Stomach (tissue), 9 donors: Measurements from ENCODE around the gene MFF. TPM values are rescaled to one million over a fixed set of nuclear protein-coding genes. Genes with fewer than 3 reads are reported as not detected.

ENCODE experiments used
- DNase-seq, 2 donors: peaks; one replicate each; pipeline versions ENCODE4 v3.0.0 to v3.0.0-alpha.2; 2013 to 2019
- H3K27ac ChIP-seq, 5 donors: fragments of 200-600 bp in 4 of 5; sonication (generic) in 4 of 5; one replicate each; pipeline ENCODE4 v1.5.1; 2013 to 2019; ENCODE audit warnings: mild to moderate bottlenecking in 1 of 5, moderate library complexity in 1 of 5
- H3K27me3 ChIP-seq, 3 donors: fragments of 200-600 bp; sonication (generic); one replicate each; pipeline ENCODE4 v1.5.1; 2017 to 2019; ENCODE audit warnings: mixed run types in 1 of 3
- H3K36me3 ChIP-seq, 4 donors: fragments of 200-600 bp; sonication (generic); 1 replicate in 3 of 4; 2 replicates in 1 of 4; pipeline ENCODE4 v1.5.1; 2016 to 2019
- H3K4me1 ChIP-seq, 4 donors: fragments of 200-600 bp; sonication (generic); one replicate each; pipeline ENCODE4 v1.5.1; 2016 to 2019
- H3K4me3 ChIP-seq, 4 donors: fragments of 200-600 bp; sonication (generic) in 3 of 4; one replicate each; pipeline ENCODE4 v1.5.1; 2016 to 2019; ENCODE audit warnings: mild to moderate bottlenecking in 1 of 4
- H3K9me3 ChIP-seq, 4 donors: fragments of 200-600 bp; sonication (generic); one replicate each; pipeline ENCODE4 v1.5.1; 2016 to 2019
- EP300 ChIP-seq: sonication (generic); formaldehyde crosslinking; IDR thresholded peaks from one replicate; pipeline ENCODE4 v1.6.1; 2017; ENCODE audit warnings: antibody characterized with exemption
- POLR2A ChIP-seq, 4 donors: fragments of 450-650 bp; IDR thresholded peaks; one replicate each; pipeline ENCODE4 v1.6.1; 2016; ENCODE audit warnings: antibody characterized with exemption in 4 of 4, control low read depth in 2 of 4, mild to moderate bottlenecking in 1 of 4, moderate library complexity in 1 of 4
- POLR2AphosphoS5 ChIP-seq, 3 donors: sonication (generic); formaldehyde crosslinking; IDR thresholded peaks; one replicate each; pipeline ENCODE4 v1.6.1; 2016; ENCODE audit warnings: antibody characterized with exemption in 3 of 3
- WGBS, 5 donors: extraction: QIAGEN DNeasy Blood & Tissue Kit in 3 of 5; methylation state at CpG; one replicate each; pipeline versions ENCODE4 v1.1.5 to v1.1.7; 2013 to 2018; 5-methylcytosine and 5-hydroxymethylcytosine counted together
- intact Hi-C: fragments of 100-400 bp; cut with DNase I; formaldehyde crosslinking; loops from one replicate; pipeline ENCODE4 v1.15.1; 2023; ENCODE audit warnings: low total_unique reads
- polyA plus RNA-seq, 3 donors: library from polyadenylated mRNA; stranded (reverse); fragments of 200-250 nt; gene quantifications; one replicate each; pipeline ENCODE4 v1.2.3, GENCODE V29; 2013
- total RNA-seq, 5 donors: library from RNA; depleted of rRNA; stranded (reverse); fragments of >200 nt; gene quantifications; one replicate each; pipeline versions ENCODE4 v1.1.0 to v1.2.3, GENCODE V29; 2014 to 2016
- TF ChIP-seq, protein P1 (sequence below), 7 experiments: fragments of 450-650 bp in 4 of 7; fragments of 200-600 bp in 3 of 7; sonication (generic) in 3 of 7; IDR thresholded peaks; one replicate each; pipeline ENCODE4 v1.5.1; 2016 to 2019; ENCODE audit warnings: antibody characterized with exemption in 7 of 7, control low read depth in 2 of 7, mild to moderate bottlenecking in 1 of 7
- donor health status: healthy with polysubstance abuse.
- donor health status: Bipolar disorder and iron deficiency.
- donor health status: healthy.

The MFF gene
- total and polyA plus RNA-seq, 8 donors, result 16.8 to 322 (median 89.0) TPM

DNA sequence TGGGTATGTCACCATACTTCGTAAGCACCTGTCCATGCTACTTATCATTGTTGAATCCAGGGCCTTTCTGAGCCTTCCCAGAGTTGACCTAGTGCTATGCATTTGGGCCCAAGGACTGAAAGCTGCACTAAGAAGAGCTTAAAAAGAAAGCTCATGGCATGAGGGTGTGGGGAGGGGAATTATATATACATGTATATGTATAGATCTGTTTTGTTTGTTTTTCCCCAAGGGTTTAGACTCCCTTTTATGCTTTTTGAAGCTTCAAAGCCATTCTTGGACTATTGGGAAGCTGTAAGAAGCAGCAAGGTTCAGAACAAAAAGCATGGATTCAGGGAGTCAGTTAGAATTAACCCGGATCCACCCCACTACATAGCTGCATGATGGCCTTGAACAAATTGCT lies 23.3 kb downstream of the MFF start:
- intact Hi-C loops, result no loop called here
- TF ChIP-seq, protein P1, sequence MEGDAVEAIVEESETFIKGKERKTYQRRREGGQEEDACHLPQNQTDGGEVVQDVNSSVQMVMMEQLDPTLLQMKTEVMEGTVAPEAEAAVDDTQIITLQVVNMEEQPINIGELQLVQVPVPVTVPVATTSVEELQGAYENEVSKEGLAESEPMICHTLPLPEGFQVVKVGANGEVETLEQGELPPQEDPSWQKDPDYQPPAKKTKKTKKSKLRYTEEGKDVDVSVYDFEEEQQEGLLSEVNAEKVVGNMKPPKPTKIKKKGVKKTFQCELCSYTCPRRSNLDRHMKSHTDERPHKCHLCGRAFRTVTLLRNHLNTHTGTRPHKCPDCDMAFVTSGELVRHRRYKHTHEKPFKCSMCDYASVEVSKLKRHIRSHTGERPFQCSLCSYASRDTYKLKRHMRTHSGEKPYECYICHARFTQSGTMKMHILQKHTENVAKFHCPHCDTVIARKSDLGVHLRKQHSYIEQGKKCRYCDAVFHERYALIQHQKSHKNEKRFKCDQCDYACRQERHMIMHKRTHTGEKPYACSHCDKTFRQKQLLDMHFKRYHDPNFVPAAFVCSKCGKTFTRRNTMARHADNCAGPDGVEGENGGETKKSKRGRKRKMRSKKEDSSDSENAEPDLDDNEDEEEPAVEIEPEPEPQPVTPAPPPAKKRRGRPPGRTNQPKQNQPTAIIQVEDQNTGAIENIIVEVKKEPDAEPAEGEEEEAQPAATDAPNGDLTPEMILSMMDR (IDR thresholded peaks at IDR 0.05), result no peak
- TF ChIP-seq EP300, result no peak
- TF ChIP-seq POLR2A (IDR thresholded peaks at IDR 0.05), result no peak
- no peak for TF ChIP-seq POLR2AphosphoS5 (IDR thresholded peaks at IDR 0.05)
- H3K27ac ChIP-seq, result no peak overlapping the region
- DNase-seq, result no peak
- no peaks in the 10 kb centered on the region for H3K27me3 ChIP-seq
- no peaks in the 10 kb centered on the region for H3K9me3 ChIP-seq
- H3K4me3 ChIP-seq, result no peak overlapping the region
- H3K36me3 ChIP-seq, result peaks cover 0 to 63% (median 59%) of the 10 kb centered on the region in 4 donors
- H3K4me1 ChIP-seq, result no peaks in the 10 kb centered on the region
- 64 to 100% (median 98%) methylated on average over 2 of the region's 2 CpGs for WGBS, 5 donors

DNA sequence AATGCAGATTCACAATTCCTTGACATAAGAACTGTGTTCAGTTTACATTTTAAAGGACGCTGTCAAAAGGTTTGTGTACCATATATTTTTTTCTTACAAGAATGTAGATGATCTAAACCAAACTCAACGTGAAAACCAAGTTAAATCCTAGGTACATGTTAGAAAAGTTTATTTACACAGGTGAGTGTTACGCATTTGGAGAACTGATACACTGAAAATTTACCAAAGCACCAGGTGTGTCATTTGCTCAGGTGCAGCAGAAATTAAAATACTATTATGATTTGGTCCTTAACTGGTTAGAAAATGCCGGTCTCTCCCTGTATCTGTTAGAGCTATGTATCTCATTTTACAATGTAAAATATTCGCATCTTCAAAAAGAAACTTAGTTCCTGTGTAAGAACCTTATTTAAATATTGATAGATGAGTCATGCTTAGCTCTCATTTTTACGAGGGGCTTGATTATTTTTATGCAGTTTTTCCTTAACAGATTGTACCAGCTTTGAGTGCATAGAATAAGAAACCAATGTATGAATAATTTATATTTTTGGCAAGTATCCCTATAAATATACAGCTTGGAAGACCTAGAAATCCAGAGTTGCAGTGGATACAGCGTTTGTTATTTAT lies 25.1 kb downstream of the MFF start:
- intact Hi-C loops, result no loop called here
- H3K9me3 ChIP-seq, result no peaks in the 10 kb centered on the region
- H3K27ac ChIP-seq, result no peak overlapping the region
- DNase-seq, result no peak
- no peaks in the 10 kb centered on the region for H3K4me1 ChIP-seq
- no peak for TF ChIP-seq POLR2AphosphoS5 (IDR thresholded peaks at IDR 0.05)
- no peak for TF ChIP-seq EP300
- no peak for TF ChIP-seq POLR2A (IDR thresholded peaks at IDR 0.05)
- TF ChIP-seq, protein P1 (IDR thresholded peaks at IDR 0.05), result no peak
- peaks cover 0 to 58% (median 50%) of the 10 kb centered on the region in 4 donors for H3K36me3 ChIP-seq
- H3K27me3 ChIP-seq, result no peaks in the 10 kb centered on the region
- no peak overlapping the region for H3K4me3 ChIP-seq
- 69 to 83% (median 81%) methylated on average over 7 of the region's 7 CpGs for WGBS, 5 donors

GRCh38 chr2:227351639-227352038 lies 26.6 kb downstream of the MFF start:
- no peaks in the 10 kb centered on the region for H3K4me1 ChIP-seq
- H3K27ac ChIP-seq, result no peak overlapping the region
- H3K36me3 ChIP-seq, result peaks cover 9 to 65% (median 61%) of the 10 kb centered on the region in 4 donors
- no peak for TF ChIP-seq POLR2AphosphoS5 (IDR thresholded peaks at IDR 0.05)
- TF ChIP-seq EP300, result no peak
- TF ChIP-seq, protein P1 (IDR thresholded peaks at IDR 0.05), result no peak
- TF ChIP-seq POLR2A (IDR thresholded peaks at IDR 0.05), result no peak
- no peaks in the 10 kb centered on the region for H3K9me3 ChIP-seq
- DNase-seq, result no peak
- H3K4me3 ChIP-seq, result no peak overlapping the region
- WGBS, 5 donors, result 50 to 78% (median 63%) methylated on average over 4 of the region's 4 CpGs
- intact Hi-C loops, result no loop called here
- H3K27me3 ChIP-seq, result no peaks in the 10 kb centered on the region

DNA sequence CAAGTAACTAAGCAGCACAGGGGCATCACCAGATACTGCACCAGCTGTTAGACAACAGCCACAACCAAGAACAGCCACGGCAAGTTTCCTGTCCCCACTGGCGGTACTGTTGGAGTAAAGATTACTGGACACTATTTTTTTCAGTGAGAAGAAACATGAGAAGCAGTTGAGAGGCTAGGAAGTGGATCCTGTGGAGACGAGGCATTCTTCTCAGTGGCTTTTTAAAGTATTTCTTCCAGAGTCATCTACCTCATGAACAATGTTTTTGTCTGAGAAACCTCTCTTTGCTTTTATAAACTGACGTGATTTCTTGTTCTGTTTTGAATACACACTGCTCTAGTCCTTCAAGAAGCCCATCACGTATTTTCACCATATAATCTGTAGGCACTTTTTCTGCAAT lies 35.3 kb downstream of the MFF start:
- no peaks in the 10 kb centered on the region for H3K4me1 ChIP-seq
- intact Hi-C loops, result no loop called here
- no peak for DNase-seq
- H3K36me3 ChIP-seq, result peaks cover 22 to 63% (median 60%) of the 10 kb centered on the region in 4 donors
- no peak for TF ChIP-seq POLR2AphosphoS5 (IDR thresholded peaks at IDR 0.05)
- TF ChIP-seq, protein P1 (IDR thresholded peaks at IDR 0.05), result no peak
- TF ChIP-seq POLR2A (IDR thresholded peaks at IDR 0.05), result no peak
- no peak for TF ChIP-seq EP300
- no peak overlapping the region for H3K27ac ChIP-seq
- no peaks in the 10 kb centered on the region for H3K27me3 ChIP-seq
- no peak overlapping the region for H3K4me3 ChIP-seq
- no peaks in the 10 kb centered on the region for H3K9me3 ChIP-seq
- 71 to 82% (median 81%) methylated on average over 5 of the region's 5 CpGs for WGBS, 5 donors
